ENCODE data around the gene DLGAP3. TPM values are rescaled to one million over a fixed set of nuclear protein-coding genes. Genes with fewer than 3 reads are reported as not detected.

Gene DLGAP3
- polyA plus RNA-seq, 1 donor (not counting 4 experiments of a cell fraction or from before 2014, with no cell fraction given), result not detected

DNA sequence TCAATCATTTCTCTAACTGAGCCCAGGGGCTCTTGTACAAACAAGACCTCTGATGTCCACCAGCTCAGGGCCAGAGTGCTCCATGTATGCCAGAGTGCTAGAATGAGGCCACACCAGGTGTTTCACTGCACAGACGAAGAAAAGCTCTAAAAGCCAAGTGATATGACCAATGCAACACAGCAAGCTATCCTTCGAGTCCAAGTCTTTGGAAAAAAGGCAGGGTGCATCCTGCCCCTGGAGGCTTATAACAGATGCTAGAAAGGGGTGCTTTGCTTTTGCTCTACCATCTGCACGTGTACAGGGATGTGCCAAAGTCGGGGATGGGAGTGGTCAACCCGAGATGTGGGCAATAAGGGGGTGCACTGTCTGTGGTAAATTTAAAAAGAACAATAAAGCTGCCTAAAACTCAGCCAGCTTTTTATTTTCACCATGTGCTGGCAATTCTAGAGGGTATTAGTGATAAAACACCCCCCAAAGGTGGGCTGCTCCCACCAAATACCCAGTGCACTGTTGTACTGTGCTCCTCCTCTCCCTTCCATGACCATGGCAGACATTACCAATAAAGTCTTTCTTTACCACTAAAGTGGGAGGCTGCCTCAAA, 102.0 kb downstream of the DLGAP3 start:
- H3K27ac ChIP-seq (ENCODE audit: control insufficient read depth, insufficient read depth, low read length), result no peak overlapping the region
- no peaks in the 10 kb centered on the region for H3K4me1 ChIP-seq (ENCODE audit: control insufficient read depth, extremely low read depth, insufficient read depth, low read length)
- H3K36me3 ChIP-seq (ENCODE audit: control insufficient read depth in 2 of 2, extremely low read depth in 1 of 2, insufficient read depth in 2 of 2, low read length in 2 of 2), result no peaks in the 10 kb centered on the region
- no peaks in the 10 kb centered on the region for H3K9me1 ChIP-seq (ENCODE audit: control insufficient read depth, extremely low read depth, insufficient read depth, low read length)
- no peak for DNase-seq (ENCODE audit: low read depth, low spot score)
- no peaks in the 10 kb centered on the region for H3K79me2 ChIP-seq (ENCODE audit: control insufficient read depth, insufficient read depth, low read length)
- TF ChIP-seq, protein P1, sequence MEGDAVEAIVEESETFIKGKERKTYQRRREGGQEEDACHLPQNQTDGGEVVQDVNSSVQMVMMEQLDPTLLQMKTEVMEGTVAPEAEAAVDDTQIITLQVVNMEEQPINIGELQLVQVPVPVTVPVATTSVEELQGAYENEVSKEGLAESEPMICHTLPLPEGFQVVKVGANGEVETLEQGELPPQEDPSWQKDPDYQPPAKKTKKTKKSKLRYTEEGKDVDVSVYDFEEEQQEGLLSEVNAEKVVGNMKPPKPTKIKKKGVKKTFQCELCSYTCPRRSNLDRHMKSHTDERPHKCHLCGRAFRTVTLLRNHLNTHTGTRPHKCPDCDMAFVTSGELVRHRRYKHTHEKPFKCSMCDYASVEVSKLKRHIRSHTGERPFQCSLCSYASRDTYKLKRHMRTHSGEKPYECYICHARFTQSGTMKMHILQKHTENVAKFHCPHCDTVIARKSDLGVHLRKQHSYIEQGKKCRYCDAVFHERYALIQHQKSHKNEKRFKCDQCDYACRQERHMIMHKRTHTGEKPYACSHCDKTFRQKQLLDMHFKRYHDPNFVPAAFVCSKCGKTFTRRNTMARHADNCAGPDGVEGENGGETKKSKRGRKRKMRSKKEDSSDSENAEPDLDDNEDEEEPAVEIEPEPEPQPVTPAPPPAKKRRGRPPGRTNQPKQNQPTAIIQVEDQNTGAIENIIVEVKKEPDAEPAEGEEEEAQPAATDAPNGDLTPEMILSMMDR (optimal IDR thresholded peaks at IDR 0.05 in 1 of 3, IDR thresholded peaks at IDR 0.05 in 1 of 3, conservative IDR thresholded peaks at IDR 0.05 in 1 of 3; ENCODE audit: extremely low read depth in 1 of 3, insufficient read depth in 2 of 3, low read length in 3 of 3), result no peak
- TF ChIP-seq EZH2 (IDR thresholded peaks at IDR 0.05; ENCODE audit: low read length), result no peak
- no peaks in the 10 kb centered on the region for H3K27me3 ChIP-seq (ENCODE audit: control insufficient read depth, extremely low read depth, insufficient read depth, low read length)
- H4K20me1 ChIP-seq (ENCODE audit: control insufficient read depth, extremely low read depth, insufficient read depth, low read length), result no peaks in the 10 kb centered on the region
- H3K4me2 ChIP-seq (ENCODE audit: control insufficient read depth, extremely low read depth, insufficient read depth, low read depth, low read length), result no peak overlapping the region
- no peak overlapping the region for H3K4me3 ChIP-seq (ENCODE audit: control insufficient read depth in 2 of 3, extremely low read depth in 1 of 3, insufficient read depth in 2 of 3, low read depth in 1 of 3, low read length in 3 of 3)
- no peaks in the 10 kb centered on the region for H3K9me3 ChIP-seq (ENCODE audit: control insufficient read depth, low read depth, low read length)
- no peak overlapping the region for H3K9ac ChIP-seq (ENCODE audit: control insufficient read depth, extremely low read depth, insufficient read depth, low read length)
- dilution Hi-C loops (cut with MboI; ENCODE audit: extremely low pct_ligation_motif_present, low sequenced_read_pairs), result no loop called here
- H2AFZ ChIP-seq (ENCODE audit: control insufficient read depth, low read length), result no peak overlapping the region
- no peak for FAIRE-seq

GRCh38 chr1:34825455-34826091, 103.9 kb downstream of the DLGAP3 start:
- H3K4me2 ChIP-seq (ENCODE audit: control insufficient read depth, extremely low read depth, insufficient read depth, low read depth, low read length), result no peak overlapping the region
- H3K27me3 ChIP-seq (ENCODE audit: control insufficient read depth, extremely low read depth, insufficient read depth, low read length), result no peaks in the 10 kb centered on the region
- H3K4me3 ChIP-seq (ENCODE audit: control insufficient read depth in 2 of 3, extremely low read depth in 1 of 3, insufficient read depth in 2 of 3, low read depth in 1 of 3, low read length in 3 of 3), result no peak overlapping the region
- no peak for FAIRE-seq
- no peaks in the 10 kb centered on the region for H3K4me1 ChIP-seq (ENCODE audit: control insufficient read depth, extremely low read depth, insufficient read depth, low read length)
- no peak overlapping the region for H3K9ac ChIP-seq (ENCODE audit: control insufficient read depth, extremely low read depth, insufficient read depth, low read length)
- no peaks in the 10 kb centered on the region for H4K20me1 ChIP-seq (ENCODE audit: control insufficient read depth, extremely low read depth, insufficient read depth, low read length)
- no peaks in the 10 kb centered on the region for H3K9me1 ChIP-seq (ENCODE audit: control insufficient read depth, extremely low read depth, insufficient read depth, low read length)
- no peaks in the 10 kb centered on the region for H3K79me2 ChIP-seq (ENCODE audit: control insufficient read depth, insufficient read depth, low read length)
- no peak for TF ChIP-seq EZH2 (IDR thresholded peaks at IDR 0.05; ENCODE audit: low read length)
- H3K36me3 ChIP-seq (ENCODE audit: control insufficient read depth in 2 of 2, extremely low read depth in 1 of 2, insufficient read depth in 2 of 2, low read length in 2 of 2), result no peaks in the 10 kb centered on the region
- H3K9me3 ChIP-seq (ENCODE audit: control insufficient read depth, low read depth, low read length), result no peaks in the 10 kb centered on the region
- H3K27ac ChIP-seq (ENCODE audit: control insufficient read depth, insufficient read depth, low read length), result no peak overlapping the region
- H2AFZ ChIP-seq (ENCODE audit: control insufficient read depth, low read length), result no peak overlapping the region
- DNase-seq (ENCODE audit: low read depth, low spot score), result no peak
- dilution Hi-C loops (cut with MboI; ENCODE audit: extremely low pct_ligation_motif_present, low sequenced_read_pairs), result no loop called here

Measured in keratinocyte (primary cell).